ENCODE results near the gene ADK.
"Not testable (repeated sequence)": the region's sequence is repeated elsewhere in the genome, so short reads cannot be mapped to it uniquely, and the experiment has no call there.

The ADK gene

DNA sequence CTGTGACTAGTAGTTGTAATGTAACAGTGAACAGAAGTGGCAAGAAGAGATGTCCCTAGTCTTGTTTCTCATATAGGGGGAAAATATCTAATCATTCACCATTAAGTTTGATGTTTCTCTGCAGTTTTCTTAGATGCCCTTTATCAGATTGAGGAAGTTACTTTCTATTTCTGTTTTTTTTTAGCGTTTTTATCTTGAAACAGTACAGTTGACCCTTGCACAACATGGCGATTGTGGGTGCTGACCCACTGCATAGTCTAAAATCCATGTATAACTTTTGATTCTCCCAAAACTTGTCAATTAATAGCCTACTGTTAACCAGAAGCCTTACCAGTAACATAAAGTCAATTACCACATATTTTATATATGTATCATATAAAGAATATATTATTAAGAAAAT, 192.0 kb downstream of the ADK start:
- no peak overlapping the region for H3K27ac ChIP-seq
- no peaks in the 10 kb centered on the region for H3K36me3 ChIP-seq
- no peak overlapping the region for H3K4me3 ChIP-seq (ENCODE audit: low read depth in 1 of 2, low read length in 1 of 2)
- no peaks in the 10 kb centered on the region for H3K4me1 ChIP-seq (ENCODE audit: control insufficient read depth in 1 of 2, insufficient read depth in 1 of 2, low read depth in 1 of 2, low read length in 1 of 2)
- H3K9me3 ChIP-seq, result peaks cover 13% of the 10 kb centered on the region
- TF ChIP-seq, protein P1, sequence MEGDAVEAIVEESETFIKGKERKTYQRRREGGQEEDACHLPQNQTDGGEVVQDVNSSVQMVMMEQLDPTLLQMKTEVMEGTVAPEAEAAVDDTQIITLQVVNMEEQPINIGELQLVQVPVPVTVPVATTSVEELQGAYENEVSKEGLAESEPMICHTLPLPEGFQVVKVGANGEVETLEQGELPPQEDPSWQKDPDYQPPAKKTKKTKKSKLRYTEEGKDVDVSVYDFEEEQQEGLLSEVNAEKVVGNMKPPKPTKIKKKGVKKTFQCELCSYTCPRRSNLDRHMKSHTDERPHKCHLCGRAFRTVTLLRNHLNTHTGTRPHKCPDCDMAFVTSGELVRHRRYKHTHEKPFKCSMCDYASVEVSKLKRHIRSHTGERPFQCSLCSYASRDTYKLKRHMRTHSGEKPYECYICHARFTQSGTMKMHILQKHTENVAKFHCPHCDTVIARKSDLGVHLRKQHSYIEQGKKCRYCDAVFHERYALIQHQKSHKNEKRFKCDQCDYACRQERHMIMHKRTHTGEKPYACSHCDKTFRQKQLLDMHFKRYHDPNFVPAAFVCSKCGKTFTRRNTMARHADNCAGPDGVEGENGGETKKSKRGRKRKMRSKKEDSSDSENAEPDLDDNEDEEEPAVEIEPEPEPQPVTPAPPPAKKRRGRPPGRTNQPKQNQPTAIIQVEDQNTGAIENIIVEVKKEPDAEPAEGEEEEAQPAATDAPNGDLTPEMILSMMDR (IDR thresholded peaks at IDR 0.05), result no peak
- no peaks in the 10 kb centered on the region for H3K27me3 ChIP-seq

DNA sequence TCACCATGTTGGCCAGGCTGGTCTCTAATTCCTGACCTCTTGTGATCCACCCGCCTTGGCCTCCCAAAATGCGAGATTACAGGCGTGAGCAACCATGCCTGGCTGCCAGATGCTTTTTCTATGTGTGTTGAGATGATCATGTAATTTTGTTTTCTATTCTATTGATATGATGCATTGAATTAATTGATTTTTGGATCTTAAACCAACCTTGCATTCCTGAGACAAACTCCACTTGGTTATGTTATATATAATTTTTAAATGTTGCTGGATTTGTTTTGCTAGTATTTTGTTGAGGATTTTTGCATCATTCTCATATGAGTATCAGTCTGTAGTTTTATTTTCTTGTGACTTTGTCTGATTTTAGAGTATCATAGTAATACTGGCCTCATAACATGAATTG, 192.8 kb downstream of the ADK start:
- Histone ChIP-seq H3K4me3 (ENCODE audit: low read depth in 1 of 2, low read length in 1 of 2) (no peak overlapping the region), H3K36me3 (no peaks in the 10 kb centered on the region), H3K27me3 (no peaks in the 10 kb centered on the region), H3K9me3 (peaks cover 13% of the 10 kb centered on the region), H3K4me1 (ENCODE audit: control insufficient read depth in 1 of 2, insufficient read depth in 1 of 2, low read depth in 1 of 2, low read length in 1 of 2) (no peaks in the 10 kb centered on the region), H3K27ac (no peak overlapping the region)
- TF ChIP-seq, protein P1 (IDR thresholded peaks at IDR 0.05), result no peak

DNA sequence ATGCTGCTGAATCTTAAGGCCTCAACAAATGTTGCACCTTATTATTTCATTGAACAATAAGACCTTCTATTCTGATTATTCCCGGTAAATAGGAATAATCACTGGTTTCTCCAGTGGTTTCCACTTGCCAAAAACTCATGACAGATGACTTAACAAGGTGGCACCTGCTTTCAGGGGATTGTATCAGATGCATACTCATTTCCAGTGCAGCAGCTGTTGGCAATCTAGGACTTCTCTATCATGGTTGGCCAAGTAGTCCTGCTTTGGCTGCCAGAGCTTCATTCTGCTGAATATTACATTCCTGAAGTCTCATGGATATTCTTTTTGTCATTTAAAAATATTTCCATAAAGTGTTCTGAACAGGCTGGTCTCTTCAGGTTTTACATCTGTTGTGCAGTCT, 193.3 kb downstream of the ADK start:
- Histone ChIP-seq H3K27me3 (no peaks in the 10 kb centered on the region), H3K4me1 (ENCODE audit: control insufficient read depth in 1 of 2, insufficient read depth in 1 of 2, low read depth in 1 of 2, low read length in 1 of 2) (no peaks in the 10 kb centered on the region), H3K27ac (no peak overlapping the region), H3K36me3 (no peaks in the 10 kb centered on the region), H3K9me3 (peaks cover 13% of the 10 kb centered on the region), H3K4me3 (ENCODE audit: low read depth in 1 of 2, low read length in 1 of 2) (no peak overlapping the region)
- TF ChIP-seq, protein P1 (IDR thresholded peaks at IDR 0.05), result no peak

DNA sequence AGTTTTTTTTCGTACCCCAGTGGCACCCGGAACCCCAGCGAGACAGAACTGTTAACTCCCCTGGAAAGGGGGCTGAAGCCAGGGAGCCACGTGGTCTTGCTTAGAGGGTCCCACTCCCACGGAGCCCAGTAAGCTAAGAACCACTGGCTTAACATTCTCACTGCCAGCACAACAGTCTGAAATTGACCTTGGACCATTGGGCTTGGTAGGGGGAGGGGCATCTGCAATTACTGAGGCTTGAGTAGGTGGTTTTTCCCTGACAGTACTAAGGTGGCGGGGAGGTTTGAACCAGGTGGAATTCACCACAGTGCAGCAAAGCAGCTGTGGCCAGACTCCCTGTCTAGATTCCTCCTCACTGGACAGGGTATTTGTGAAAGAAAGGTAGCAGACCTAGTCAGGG, 196.5 kb downstream of the ADK start:
- Histone ChIP-seq H3K4me1 (ENCODE audit: control insufficient read depth in 1 of 2, insufficient read depth in 1 of 2, low read depth in 1 of 2, low read length in 1 of 2) (no peaks in the 10 kb centered on the region), H3K4me3 (ENCODE audit: low read depth in 1 of 2, low read length in 1 of 2) (no peak overlapping the region), H3K36me3 (no peaks in the 10 kb centered on the region), H3K27me3 (no peaks in the 10 kb centered on the region), H3K27ac (no peak overlapping the region), H3K9me3 (peaks cover 13% of the 10 kb centered on the region)
- TF ChIP-seq, protein P1 (IDR thresholded peaks at IDR 0.05), result no peak

DNA sequence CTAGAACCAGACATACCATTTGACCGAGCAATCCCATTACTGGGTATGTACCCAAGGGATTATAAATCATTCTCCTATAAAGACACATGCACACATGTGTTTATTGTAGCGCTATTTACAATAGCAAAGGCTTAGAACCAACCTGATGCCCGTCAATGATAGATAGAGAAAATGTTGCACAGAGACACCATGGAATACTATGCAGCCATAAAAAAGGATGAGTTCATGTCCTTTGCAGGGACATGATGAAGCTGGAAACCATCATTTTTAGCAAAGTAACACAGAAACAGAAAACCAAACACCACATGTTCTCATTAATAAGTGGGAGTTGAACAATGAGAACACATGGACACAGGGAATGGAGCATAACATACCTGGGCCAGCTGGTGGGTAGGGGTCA, 202.0 kb downstream of the ADK start:
- H3K27me3 ChIP-seq; H3K36me3 ChIP-seq; H3K9me3 ChIP-seq; H3K4me1 ChIP-seq (ENCODE audit: control insufficient read depth in 1 of 2, insufficient read depth in 1 of 2, low read depth in 1 of 2, low read length in 1 of 2); H3K27ac ChIP-seq; H3K4me3 ChIP-seq (ENCODE audit: low read depth in 1 of 2, low read length in 1 of 2): not testable (repeated sequence)

DNA sequence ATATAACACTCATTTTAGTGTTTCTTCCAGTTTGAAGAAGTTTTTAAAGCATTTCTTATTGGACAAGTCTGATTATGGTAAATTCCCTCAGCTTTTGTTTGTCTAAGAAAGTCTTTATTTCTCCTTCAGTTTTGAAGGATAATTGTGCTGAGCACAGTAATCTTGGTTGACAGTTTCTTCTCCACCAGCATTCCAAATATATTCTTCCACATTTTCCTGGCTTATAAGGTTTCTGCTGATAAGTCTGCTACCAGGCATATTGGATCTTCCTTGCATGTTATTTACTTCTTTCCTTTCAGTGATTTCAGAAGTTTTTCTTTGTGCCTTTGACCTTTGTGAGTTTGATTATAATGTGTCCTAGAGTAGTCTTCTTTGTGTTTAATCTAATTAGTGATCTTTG, 210.7 kb downstream of the ADK start:
- Histone ChIP-seq H3K27me3 (no peaks in the 10 kb centered on the region), H3K4me1 (ENCODE audit: control insufficient read depth in 1 of 2, insufficient read depth in 1 of 2, low read depth in 1 of 2, low read length in 1 of 2) (no peaks in the 10 kb centered on the region), H3K4me3 (ENCODE audit: low read depth in 1 of 2, low read length in 1 of 2) (no peak overlapping the region), H3K36me3 (peaks cover 13% of the 10 kb centered on the region), H3K9me3 (peaks cover 5% of the 10 kb centered on the region), H3K27ac (no peak overlapping the region)
- TF ChIP-seq, protein P1 (IDR thresholded peaks at IDR 0.05), result no peak

Data from neutrophil (primary cell).